ENCODE data around the gene TEDC2.

- peak; percentile 39 for TF ChIP-seq CTCF (IDR thresholded peaks at IDR 0.05; ENCODE audit: poor library complexity)
- TF ChIP-seq EZH2 (IDR thresholded peaks at IDR 0.05; ENCODE audit: borderline replicate concordance), result no peak
Observed at GRCh38 chr16:2429771-2430663, 29.9 kb upstream of the TEDC2 start.

Data from hepatocyte (in vitro differentiated cells).